ENCODE results near the gene NEK5.

- no peak for TF ChIP-seq CTCF (IDR thresholded peaks at IDR 0.05; ENCODE audit: insufficient read depth, low read length, poor library complexity, severe bottlenecking)
- no peak for TF ChIP-seq EZH2phosphoT487 (conservative IDR thresholded peaks at IDR 0.05; ENCODE audit: low read length)
Measured at GRCh38 chr13:51999921-52000320, 129.0 kb downstream of the NEK5 start.
